ENCODE results near the gene SLIT3. TPM values are rescaled to one million over a fixed set of nuclear protein-coding genes. Genes with fewer than 3 reads are reported as not detected.

The SLIT3 gene
- total RNA-seq, 4 donors from 2014 or later: 41.1 to 86.6 (median 62.7) TPM

DNA sequence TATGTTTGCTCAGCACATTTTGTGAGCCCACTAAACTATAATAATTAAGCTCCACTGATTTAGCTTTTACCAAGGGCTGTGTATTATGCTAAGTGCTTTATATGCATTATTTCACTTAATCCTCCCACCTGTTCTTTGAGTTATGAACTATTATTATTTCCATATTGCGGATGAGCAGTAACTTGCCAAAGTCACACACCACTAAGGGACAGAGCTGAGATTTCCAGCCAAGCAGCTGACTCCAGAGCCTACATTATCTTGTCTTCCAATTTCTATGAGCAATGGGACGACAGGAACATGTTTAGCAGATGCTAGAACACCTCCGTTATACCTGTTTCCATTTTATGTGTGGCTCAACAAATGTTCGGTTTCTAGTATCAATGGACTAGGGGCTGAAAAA lies 484.3 kb downstream of the SLIT3 start:
- intact Hi-C loops (cut with DNase I): no loop called here
- peaks cover 0 to 57% (median 9%) of the 10 kb centered on the region in 4 donors for H3K36me3 ChIP-seq
- H3K9me3 ChIP-seq: no peaks in the 10 kb centered on the region
- WGBS: 90% methylated on average over 4 of the region's 4 CpGs
- TF ChIP-seq EP300 (IDR thresholded peaks at IDR 0.05): no peak
- no peak for TF ChIP-seq POLR2A (IDR thresholded peaks at IDR 0.05; ENCODE audit: low read depth)
- no peak for TF ChIP-seq POLR2AphosphoS5 (IDR thresholded peaks at IDR 0.05)
- TF ChIP-seq, protein P1, sequence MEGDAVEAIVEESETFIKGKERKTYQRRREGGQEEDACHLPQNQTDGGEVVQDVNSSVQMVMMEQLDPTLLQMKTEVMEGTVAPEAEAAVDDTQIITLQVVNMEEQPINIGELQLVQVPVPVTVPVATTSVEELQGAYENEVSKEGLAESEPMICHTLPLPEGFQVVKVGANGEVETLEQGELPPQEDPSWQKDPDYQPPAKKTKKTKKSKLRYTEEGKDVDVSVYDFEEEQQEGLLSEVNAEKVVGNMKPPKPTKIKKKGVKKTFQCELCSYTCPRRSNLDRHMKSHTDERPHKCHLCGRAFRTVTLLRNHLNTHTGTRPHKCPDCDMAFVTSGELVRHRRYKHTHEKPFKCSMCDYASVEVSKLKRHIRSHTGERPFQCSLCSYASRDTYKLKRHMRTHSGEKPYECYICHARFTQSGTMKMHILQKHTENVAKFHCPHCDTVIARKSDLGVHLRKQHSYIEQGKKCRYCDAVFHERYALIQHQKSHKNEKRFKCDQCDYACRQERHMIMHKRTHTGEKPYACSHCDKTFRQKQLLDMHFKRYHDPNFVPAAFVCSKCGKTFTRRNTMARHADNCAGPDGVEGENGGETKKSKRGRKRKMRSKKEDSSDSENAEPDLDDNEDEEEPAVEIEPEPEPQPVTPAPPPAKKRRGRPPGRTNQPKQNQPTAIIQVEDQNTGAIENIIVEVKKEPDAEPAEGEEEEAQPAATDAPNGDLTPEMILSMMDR (IDR thresholded peaks at IDR 0.05): no peak
- DNase-seq (ENCODE audit: extremely low spot score): no peak
- H3K4me1 ChIP-seq: peaks cover 0 to 3% (median 0%) of the 10 kb centered on the region in 4 donors
- no peaks in the 10 kb centered on the region for H3K27me3 ChIP-seq
- H3K27ac ChIP-seq (replicated peaks in 1 of 4): no peak overlapping the region
- H3K4me3 ChIP-seq: no peak overlapping the region

DNA sequence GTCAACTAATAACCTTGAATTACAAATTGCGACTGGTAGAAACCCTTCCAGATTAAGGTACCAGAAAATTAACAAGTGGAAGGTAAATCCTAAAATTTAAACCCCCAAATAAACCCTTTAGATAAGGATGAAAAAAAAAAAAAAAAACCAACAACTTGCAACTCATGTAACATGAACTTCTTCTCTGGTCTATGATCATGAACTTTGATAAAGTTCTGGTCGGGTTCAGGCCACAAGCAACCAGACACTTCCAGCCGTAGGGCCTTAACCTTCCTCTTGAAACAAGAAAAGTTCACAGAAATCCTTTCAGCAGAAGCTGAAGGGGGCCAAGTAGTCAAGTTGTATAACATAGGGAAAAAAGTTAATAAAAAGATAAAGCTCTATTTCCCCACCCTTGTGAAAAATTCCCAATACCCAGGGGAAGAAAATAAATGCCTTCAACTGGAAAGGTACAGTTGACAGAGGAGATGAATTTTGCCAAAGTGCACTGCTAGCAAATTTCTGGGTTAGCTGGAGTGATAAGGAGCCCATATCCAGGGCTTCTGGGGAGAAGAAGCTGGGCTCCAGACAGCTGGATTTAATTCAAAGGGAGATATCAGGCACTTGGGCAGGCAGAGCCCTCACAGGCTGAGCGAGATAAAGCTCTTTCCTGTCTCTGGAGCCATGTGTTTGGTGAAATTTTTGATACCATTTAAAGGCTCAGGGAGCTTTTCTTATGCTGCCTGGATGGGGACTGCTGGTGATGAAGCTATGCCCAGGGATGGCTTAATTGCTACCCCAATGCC lies 487.6 kb downstream of the SLIT3 start:
- no peak for DNase-seq (ENCODE audit: extremely low spot score)
- H3K27me3 ChIP-seq: no peaks in the 10 kb centered on the region
- intact Hi-C loops (cut with DNase I): no loop called here
- H3K9me3 ChIP-seq: no peaks in the 10 kb centered on the region
- H3K36me3 ChIP-seq: peaks cover 0 to 40% (median 7%) of the 10 kb centered on the region in 4 donors
- TF ChIP-seq POLR2AphosphoS5 (IDR thresholded peaks at IDR 0.05) (no peak), EP300 (IDR thresholded peaks at IDR 0.05) (no peak), POLR2A (IDR thresholded peaks at IDR 0.05; ENCODE audit: low read depth) (no peak)
- TF ChIP-seq, protein P1 (IDR thresholded peaks at IDR 0.05): no peak
- 77% methylated on average over 4 of the region's 4 CpGs for WGBS
- H3K27ac ChIP-seq (replicated peaks in 1 of 4): no peak overlapping the region
- peaks cover 0 to 9% (median 0%) of the 10 kb centered on the region in 4 donors for H3K4me1 ChIP-seq
- H3K4me3 ChIP-seq: no peak overlapping the region

DNA sequence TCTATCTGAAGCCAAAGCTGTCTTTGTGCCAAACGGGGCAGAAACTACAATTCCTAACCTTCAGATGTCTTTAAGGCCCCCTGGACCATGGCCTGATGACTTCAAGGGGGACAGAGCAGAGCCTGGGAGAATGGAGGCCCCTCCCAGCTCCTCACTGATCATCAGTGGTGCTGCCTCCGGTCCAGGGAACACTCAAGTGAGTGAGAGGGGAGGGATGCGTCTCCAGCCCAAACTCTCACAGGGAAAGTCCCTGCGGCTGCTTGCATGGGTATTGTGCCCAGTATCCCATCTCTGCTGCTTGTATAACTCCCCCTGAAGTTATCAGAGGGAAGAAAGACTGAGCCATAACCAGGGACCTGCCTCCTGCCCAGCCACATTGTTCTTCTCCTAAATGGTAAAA lies 490.3 kb downstream of the SLIT3 start:
- Histone ChIP-seq H3K4me1 (peaks cover 0 to 9% (median 0%) of the 10 kb centered on the region in 4 donors), H3K36me3 (peaks cover 0 to 29% (median 7%) of the 10 kb centered on the region in 4 donors), H3K27me3 (no peaks in the 10 kb centered on the region), H3K9me3 (no peaks in the 10 kb centered on the region), H3K4me3 (no peak overlapping the region), H3K27ac (replicated peaks in 1 of 4) (no peak overlapping the region)
- 80% methylated on average over 4 of the region's 4 CpGs for WGBS
- no peak for DNase-seq (ENCODE audit: extremely low spot score)
- TF ChIP-seq, protein P1 (IDR thresholded peaks at IDR 0.05): no peak
- TF ChIP-seq POLR2AphosphoS5 (IDR thresholded peaks at IDR 0.05) (no peak), POLR2A (IDR thresholded peaks at IDR 0.05; ENCODE audit: low read depth) (no peak), EP300 (IDR thresholded peaks at IDR 0.05) (no peak)
- intact Hi-C loops (cut with DNase I): no loop called here

DNA sequence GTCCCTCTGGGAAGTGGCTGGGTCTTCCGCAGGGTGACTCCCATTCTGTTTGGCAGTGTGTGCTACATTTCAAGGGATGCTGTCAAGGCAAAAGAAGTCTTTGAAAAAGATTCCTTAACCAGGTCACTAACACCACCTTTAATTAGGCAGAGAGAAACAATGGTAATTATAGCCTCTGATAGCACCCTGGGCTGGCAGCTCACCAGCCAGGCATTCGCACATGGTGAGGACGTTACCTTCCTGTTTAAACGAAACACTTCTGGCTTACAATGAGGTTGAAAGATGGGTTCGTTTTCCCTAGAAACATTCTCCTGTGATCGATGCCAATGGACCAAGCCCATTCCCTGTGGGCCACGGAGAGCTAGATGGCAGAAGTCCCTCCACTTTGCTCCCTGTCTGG lies 491.7 kb downstream of the SLIT3 start:
- Histone ChIP-seq H3K27me3 (no peaks in the 10 kb centered on the region), H3K4me3 (no peak overlapping the region), H3K27ac (replicated peaks in 1 of 4) (no peak overlapping the region), H3K4me1 (peaks cover 0 to 9% (median 0%) of the 10 kb centered on the region in 4 donors), H3K9me3 (no peaks in the 10 kb centered on the region), H3K36me3 (peaks cover 0 to 23% (median 6%) of the 10 kb centered on the region in 4 donors)
- intact Hi-C loops (cut with DNase I): no loop called here
- WGBS: 89% methylated on average over 7 of the region's 7 CpGs
- TF ChIP-seq, protein P1 (IDR thresholded peaks at IDR 0.05): no peak
- TF ChIP-seq POLR2A (IDR thresholded peaks at IDR 0.05; ENCODE audit: low read depth) (no peak), POLR2AphosphoS5 (IDR thresholded peaks at IDR 0.05) (no peak), EP300 (IDR thresholded peaks at IDR 0.05) (no peak)
- DNase-seq (ENCODE audit: extremely low spot score): no peak

Measured in esophagus muscularis mucosa (tissue), 4 donors.